GM18858 (cell line): ENCODE results near the gene MCCC2.
"Not testable (repeated sequence)": the region's sequence is repeated elsewhere in the genome, so short reads cannot be mapped to it uniquely, and the experiment has no call there.

Experiments
- ATAC-seq: cut with Tn5 transposase; IDR thresholded peaks from one replicate; pipeline ENCODE4 v1.9.1; 2021; ENCODE audit not compliant: unreplicated experiment

Gene MCCC2

GRCh38 chr5:71596169-71596568, 9.0 kb downstream of the MCCC2 start:
- no peak for ATAC-seq

- no peak for ATAC-seq
Measured at GRCh38 chr5:71597001-71597400, 9.9 kb downstream of the MCCC2 start.

- no peak for ATAC-seq
Measured at GRCh38 chr5:71600783-71601182, 13.6 kb downstream of the MCCC2 start.

GRCh38 chr5:71601222-71602026, 14.3 kb downstream of the MCCC2 start:
- peak; percentile 75 for ATAC-seq

GRCh38 chr5:71609916-71610315, 22.8 kb downstream of the MCCC2 start:
- ATAC-seq: not testable (repeated sequence)

GRCh38 chr5:71615809-71616208, 28.7 kb downstream of the MCCC2 start:
- no peak for ATAC-seq

- ATAC-seq: no peak
Measured at GRCh38 chr5:71620630-71621029, 33.5 kb downstream of the MCCC2 start.

- ATAC-seq: no peak
Measured at GRCh38 chr5:71621268-71621667, 34.1 kb downstream of the MCCC2 start.

- no peak for ATAC-seq
Measured at GRCh38 chr5:71621741-71622140, 34.6 kb downstream of the MCCC2 start.

GRCh38 chr5:71623221-71623794, 36.2 kb downstream of the MCCC2 start:
- no peak for ATAC-seq

- no peak for ATAC-seq
Measured at GRCh38 chr5:71629950-71630349, 42.8 kb downstream of the MCCC2 start.

- no peak for ATAC-seq
Measured at GRCh38 chr5:71631070-71631469, 43.9 kb downstream of the MCCC2 start.

GRCh38 chr5:71632168-71632567, 45.0 kb downstream of the MCCC2 start:
- ATAC-seq: no peak

- ATAC-seq: no peak
Measured at GRCh38 chr5:71633255-71634155, 46.4 kb downstream of the MCCC2 start.

- no peak for ATAC-seq
Measured at GRCh38 chr5:71637133-71637532, 50.0 kb downstream of the MCCC2 start.

GRCh38 chr5:71640408-71640807, 53.3 kb downstream of the MCCC2 start:
- ATAC-seq: no peak

- ATAC-seq: no peak
Measured at GRCh38 chr5:71645030-71645429, 57.9 kb downstream of the MCCC2 start.

- ATAC-seq: not testable (repeated sequence)
Measured at GRCh38 chr5:71650940-71651339, 63.8 kb downstream of the MCCC2 start.

GRCh38 chr5:71651579-71651978, 64.4 kb downstream of the MCCC2 start:
- ATAC-seq: no peak

- no peak for ATAC-seq
Measured at GRCh38 chr5:71652349-71652748, 65.2 kb downstream of the MCCC2 start.

GRCh38 chr5:71652803-71653543, 65.8 kb downstream of the MCCC2 start:
- no peak for ATAC-seq
